ENCODE results near the gene ACP6.
"Not testable (repeated sequence)": the region's sequence is repeated elsewhere in the genome, so short reads cannot be mapped to it uniquely, and the experiment has no call there.

Gene ACP6
- total RNA-seq, result 12.8 to 18.3 (median 13.2) reads per million in 4 experiments

DNA sequence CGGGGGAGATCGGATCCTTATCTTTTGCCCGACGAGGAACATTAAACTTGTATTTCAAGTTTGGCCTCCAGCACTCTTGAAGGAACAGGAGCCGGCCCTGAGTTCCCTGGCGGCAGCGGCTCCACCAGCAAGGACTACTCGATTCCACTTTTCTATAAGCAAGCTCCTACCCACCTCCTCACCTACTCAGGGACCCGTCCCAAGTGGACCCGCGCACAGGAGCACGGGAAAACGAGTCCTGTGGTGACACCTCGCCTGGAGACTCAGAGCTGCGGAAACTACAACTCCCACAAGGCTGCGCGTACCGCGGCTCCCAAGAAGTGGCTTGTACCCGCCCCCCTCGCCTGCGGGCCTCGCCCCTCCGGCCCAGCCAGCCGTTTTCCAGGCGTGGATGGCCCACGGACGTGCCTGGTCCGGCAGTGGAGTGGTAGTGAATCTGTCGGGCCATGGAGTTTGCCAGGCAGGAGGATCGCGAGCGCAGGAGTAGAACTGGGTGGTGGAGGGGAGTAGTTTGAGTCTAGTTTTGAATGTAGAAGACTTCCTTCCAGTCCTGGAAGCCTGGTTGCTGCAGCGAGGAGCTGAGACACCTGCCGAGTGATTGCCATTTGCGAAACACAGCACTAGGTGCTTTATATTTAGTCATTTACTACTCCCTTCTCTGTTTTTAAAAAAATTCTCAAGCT is at the start of gene ACP6:
Gene ACP6, minus strand, starts transcription at position 206 of the 683 bp plus-strand sequence. CDS start 476 bp downstream, outside the sequence.
- peak; percentile 77 for DNase-seq

DNA sequence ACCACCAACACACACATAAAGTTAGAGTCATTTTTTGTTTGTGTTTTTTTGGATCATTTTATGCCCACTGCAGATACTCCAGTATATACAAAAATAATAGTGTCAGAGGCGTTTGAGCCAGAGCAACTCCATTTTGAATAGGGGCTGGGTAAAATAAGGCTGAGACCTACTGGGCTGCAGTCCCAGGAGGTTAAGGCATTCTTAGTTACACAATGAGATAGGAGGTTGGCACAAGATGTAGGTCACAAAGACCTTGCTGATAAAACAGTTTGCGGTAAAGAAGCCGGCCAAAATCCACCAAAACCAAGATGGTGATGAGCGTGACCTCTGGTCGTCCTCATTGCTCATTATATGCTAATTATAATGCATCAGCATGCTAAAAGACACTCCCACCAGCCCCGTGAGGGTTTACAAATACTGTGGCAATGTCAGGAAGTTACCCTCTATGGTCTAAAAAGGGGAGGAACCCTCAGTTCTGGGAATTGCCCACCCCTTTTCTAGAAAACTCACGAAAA is 49.4 kb upstream of the ACP6 start:
- no peak for DNase-seq

DNA sequence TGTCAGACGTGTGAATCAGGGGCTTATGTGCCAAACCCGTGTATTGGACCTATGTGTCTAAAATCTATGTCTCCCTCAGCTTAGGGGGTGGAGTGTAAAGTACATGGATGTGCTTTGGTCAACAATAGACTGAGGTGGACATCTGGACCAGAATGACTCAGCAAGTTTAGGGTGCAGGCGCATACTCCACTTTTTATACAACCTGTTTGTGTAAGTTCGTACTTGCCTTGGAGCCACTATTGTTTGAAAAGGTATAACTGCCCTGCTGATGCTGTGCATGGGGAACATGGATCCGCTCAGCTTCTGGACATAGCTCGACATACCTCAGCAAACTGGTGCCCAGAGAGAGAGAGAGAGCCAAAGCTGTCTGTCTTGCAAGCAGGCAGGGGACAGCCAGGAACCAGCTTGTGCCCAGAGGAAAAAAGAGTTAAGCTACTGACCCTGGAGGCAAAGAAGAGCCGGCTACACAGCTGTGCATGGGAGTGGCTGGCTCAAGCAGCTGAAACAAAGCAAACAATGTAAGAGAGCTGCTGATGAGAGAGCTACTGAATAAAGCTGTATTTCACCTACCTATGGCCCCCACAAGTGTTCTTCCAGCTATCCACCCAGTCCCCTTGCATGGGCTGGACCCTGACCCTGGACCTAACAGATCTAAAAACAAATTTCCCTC is 48.8 kb upstream of the ACP6 start:
- DNase-seq, result no peak

DNA sequence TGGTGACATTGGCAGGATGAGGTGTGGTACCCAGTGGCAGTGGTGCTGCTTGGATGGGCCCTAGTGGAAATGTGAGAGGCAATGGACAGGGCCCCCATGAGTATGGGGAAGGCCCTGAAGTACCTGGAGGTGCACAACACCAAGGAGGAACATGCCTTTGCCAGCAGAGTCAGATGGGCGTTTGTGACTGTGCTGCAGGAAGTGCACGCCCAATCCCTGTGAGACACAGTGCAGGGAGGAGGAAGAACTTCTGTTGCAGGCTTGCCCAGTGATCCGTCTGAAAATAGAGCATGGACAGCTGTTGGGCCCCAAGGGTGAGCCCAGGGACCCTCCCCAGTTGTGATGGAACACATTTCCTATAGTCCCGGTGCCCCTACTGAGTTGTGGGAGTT is 47.4 kb upstream of the ACP6 start:
- no peak for DNase-seq

DNA sequence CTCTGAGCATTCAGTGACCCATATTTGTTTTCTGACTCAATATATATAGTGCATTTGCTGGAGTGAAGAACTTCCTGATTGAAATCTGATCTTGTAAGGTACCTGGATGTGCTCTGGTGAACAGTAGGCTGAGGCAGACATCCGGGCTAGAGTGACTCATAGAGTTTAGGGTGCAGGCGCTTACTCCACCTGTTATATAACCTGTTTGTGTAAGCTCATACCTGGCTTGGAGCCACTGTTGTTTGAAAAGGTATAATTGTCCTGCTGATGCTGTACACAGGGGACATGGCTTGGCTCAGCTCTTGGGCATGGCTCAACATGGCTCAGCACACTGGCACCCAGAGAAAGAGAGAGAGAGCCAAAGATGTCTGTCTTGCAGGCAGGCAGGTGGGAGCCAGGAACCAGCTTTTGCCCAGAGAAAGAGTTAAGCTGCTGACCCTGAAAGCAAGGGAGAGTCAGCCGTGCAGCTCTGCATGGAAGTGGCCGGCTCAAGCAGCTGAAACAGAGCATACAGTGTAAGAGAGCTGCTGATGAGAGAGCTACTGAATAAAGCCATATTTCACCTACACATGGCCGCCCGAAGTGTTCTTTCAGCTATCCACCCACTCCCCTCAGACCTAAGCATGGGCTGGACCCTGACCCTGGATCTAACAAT is 46.9 kb upstream of the ACP6 start:
- no peak for DNase-seq

DNA sequence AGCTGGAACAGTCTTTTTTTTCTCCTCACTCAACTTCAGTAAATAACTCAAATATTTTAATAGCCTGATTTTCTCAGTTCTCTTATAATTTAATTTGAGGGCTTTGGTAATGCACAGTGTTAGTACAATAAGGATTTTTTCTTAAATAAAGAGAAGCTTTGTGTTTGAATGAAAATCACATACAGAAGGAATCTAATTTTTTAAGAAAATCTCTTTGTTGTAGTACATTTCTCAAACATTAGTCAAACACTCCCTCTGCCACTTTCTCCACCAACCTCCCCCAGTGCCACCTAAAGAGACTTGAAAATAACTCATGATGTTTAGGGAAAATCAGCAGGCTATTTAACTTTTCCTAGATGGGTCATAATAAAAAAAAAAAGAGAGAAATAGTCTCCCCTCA is 42.3 kb upstream of the ACP6 start:
- DNase-seq, result no peak

DNA sequence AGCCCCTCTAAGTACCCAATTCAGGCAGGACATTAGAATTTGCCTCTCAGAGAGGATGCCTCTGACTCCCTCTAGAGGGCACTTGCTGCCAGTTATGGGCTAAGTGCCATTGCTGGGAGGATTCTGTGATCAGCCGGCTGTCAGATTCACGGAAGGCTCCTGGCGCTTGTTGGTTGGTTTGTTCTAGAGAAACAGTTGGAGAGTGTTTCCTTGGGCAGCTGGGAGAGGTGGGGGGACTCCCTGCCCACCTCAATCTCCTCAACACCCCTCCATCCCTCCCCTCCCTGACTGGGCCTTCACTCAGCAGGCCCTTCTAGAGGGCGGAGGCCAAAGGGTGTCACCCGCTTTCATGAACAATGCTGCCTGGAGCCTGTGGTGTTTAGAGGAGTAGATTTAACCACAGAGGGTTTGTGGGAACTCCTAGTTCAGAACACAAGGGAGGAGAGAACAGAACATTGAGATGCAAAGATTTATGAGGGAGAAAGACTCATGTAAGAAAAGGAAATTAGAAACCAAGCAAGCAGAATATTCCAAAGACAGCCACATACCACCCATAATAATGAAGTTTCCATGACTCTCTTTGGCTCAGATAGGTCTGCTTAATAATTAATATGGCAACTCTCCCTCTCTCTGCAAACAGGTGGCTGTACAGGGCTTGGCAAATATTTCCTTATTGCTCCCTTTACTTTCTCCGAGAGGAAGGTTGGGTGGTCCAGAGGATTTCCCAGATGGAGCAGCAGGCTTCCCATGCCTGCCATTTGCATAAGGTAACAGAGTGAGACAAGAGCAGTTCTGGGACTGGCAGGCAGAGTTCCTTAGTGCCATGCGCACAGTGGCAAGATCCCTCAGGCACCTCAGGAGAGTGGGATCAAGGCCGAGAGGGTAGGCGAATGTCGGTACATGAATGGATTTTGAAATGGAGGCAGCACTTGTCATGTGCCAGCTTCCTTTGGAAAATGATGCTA is 30.0 kb upstream of the ACP6 start:
- peak; percentile 17 for DNase-seq

DNA sequence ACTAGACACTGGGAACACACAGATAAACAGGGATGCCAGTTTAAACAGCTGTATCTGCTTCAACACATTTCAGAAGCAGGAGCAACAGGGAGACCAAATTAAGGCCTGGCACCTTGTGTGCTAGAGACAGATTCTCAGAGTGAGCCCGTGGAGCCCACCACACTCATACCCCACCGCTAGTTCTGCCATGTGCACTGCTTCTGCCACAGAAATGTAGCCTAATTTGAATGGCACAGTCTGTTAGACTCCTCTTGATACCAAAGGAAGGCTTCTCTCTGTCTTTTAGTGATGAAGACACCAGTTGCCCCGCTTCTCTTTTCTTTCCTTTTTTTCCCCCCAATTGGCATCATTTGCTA is 29.3 kb upstream of the ACP6 start:
- DNase-seq, result no peak

DNA sequence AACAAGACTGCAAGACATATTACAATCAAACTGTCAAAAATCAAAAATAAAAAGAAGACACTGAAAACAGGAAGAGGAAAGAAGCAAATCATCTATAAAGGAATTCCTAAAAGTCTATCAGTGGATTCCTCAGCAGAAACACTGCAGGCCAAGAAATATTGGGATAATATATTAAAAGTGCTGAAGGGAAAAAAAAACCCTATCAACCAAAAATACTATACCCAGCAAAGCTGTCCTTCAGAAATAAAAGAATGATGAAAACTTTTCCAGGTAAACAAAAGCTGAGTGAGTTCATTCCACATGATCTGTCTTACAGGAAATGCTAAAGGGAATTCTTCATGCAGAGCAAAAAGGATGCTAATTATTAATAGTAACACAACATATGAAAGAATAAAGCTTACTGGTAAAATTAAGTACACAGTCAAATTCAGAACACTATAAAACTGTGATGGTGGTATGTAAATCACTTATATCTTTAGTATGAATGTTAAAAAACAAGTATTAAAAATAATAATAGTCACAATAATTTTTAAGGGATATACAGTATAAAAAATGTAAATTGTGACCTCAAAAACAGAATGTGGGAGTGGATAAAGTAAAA is 12.9 kb upstream of the ACP6 start:
- DNase-seq, result no peak

DNA sequence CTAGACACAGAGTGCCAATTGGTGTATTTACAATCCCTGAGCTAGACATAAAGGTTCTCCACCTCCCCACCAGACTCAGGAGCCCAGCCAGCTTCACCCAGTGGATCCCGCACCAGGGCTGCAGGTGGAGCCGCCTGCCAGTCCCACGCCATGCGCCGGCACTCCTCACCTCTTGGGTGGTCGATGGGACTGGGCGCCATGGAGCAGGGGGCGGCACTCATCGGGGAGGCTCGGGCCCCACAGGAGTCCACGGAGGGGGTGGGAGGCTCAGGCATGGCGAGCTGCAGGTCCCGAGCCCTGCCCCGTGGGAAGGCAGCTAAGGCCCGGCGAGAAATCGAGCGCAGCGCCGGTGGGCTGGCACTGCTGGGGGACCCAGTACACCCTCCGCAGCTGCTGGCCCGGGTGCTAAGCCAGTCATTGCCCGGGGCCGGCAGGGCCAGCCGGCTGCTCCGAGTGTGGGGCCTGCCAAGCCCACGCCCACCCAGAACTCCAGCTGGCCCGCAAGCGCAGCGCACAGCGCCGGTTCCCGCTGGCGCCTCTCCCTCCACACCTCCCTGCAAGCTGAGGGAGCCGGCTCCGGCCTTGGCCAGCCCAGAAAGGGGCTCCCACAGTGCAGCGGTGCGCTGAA is 10.4 kb upstream of the ACP6 start:
- DNase-seq, result not testable (repeated sequence)

DNA sequence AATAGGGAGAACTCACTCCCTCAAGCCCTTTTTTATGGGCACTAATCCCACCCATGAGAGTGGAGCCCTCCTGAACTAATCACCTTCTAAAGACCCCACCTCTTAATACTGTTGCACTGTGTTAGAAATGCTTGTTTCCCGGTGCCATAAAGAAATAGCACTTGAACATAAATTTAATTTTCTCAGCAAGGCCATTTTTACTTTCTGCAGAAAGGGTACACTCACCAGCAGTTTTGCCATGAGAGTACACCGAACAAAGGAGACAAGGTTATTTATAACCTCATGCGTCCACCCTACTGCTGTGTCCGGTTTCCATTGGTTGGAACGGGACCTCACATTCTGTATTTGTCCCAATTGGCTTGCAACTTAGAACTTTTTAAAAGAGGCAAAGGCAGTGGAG is 7.4 kb upstream of the ACP6 start:
- DNase-seq, result not testable (repeated sequence)

DNA sequence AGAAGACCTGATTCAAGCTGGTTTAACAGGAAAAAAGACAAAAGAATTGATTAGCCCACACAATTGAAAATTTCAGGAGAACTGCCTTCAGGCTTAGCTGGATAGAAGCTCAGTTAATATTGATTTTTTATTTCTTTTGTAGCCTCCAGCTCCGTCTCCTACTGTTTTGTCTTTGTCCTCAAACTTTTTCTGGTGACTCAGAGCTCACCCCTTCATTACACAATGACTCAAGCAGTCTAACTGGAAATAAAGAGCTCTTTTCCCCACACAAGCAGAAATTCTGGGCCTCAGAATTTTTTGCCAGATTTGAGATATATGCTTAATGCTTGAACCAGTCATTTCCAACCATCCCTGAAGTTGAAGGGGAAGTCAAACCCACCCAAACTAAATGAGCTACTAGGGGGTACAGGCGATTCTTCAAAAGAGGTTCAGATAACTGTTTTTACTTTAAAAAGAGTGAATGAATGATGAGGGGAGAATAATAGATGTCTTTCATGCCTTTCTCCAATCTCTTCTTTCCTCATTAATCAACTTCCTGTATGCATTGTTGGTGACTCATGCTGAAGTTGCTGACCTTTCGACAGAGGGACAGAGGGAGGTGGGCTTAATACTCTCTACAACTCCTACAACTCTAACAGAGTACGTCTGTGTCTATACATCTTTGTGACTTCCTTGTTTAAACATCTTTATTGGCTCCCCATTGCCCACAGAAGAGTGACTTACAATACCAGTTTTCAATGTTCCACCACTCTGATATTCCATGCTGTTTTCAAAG is 6.2 kb upstream of the ACP6 start:
- DNase-seq, result no peak

DNA sequence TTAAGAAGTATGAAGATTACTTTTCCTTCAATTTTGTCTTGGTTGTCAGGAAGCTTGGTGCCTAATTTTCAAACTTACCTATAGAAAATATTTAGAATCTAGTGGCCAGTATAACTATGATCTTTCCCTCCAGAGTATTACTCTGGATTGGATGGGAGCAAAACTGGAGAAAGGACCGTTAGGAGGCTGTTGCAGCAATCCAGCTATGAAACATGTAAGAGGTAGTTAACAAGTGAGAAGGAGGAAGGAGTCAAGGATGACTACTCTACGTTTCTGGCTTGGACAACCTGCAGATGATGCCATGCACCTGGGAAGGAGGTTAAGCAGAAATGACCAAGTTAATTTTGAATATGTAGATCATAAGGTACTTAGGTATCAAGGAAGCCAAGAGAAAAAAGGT is 3.5 kb upstream of the ACP6 start:
- no peak for DNase-seq

DNA sequence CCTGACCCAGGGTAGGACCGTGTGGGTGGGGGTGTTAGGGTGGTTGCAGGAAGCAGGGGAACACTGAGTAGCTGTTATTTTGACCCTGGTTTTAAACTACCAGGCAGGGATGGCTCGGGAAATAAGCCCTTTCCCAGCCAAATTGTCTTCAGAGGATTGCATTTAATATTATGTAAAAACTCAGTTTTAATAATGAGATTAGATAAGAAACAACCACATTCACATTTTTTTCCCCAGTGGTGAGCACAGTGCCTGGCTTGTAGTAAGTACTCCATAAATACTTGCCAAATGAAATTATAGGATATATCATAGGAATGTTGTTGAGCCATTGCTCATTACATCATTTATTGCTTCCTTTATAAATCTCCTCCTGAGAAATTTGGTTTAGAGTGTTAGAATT is 3.1 kb upstream of the ACP6 start:
- no peak for DNase-seq

DNA sequence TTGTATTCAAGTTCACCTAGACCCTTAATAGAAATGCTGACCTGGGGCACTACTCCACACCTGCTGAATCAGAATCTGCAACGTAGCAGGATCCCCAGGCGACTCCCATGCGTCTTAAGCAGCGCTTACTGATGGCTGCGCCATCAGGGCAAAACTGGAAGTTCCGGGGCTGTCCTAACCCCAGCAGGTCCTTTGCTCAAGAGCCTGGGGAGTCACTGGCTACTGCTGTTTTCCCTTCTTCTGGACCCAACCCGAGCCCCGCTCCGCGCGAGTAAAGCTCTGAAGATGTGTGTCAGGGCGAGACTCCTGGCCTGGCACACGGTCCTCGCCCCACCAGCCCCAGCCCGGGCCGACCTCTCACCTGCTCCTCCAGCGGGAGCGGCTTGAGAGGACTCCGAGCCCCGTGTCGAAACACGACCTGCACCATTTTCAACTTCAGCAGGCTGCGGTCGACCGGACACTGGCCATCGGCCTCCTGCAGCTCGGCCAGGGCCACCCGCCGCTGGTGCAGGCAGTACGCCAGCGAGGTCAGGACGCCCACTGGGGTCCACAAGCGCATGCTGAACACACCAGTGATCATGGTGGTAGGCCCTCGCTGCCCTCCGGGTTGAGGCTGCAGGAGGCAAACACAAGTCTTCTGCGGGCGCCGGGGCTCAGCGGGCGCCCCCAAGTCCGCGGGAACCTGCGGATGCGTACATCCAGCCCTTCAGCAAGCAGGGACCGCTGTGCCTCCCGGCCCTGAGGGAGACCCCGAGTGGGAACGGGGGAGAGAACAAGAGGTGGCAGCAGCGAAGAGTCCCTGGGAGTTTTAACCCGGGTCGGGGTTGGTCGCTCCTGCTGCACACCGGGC is 630 bp downstream of the ACP6 start:
- DNase-seq, result no peak

DNA sequence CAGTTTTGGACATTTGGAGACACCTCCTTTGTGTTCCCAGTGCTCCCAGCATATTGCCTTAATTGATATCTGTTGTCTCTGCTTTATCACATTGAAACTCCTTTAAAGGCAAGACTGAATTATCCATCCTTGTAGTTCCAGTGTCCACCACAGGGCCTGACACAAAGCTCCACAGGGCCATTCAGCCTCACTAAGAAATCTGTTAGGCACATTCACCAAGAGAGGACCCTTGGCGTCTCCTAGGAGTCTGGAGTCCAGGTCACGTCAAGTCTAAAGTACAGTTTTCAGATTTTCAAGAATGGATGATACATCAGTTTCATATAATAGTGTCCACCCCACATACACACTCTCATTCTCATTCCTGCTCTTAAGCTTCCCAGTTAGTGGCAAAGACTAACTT is 4.8 kb downstream of the ACP6 start:
- DNase-seq, result no peak

DNA sequence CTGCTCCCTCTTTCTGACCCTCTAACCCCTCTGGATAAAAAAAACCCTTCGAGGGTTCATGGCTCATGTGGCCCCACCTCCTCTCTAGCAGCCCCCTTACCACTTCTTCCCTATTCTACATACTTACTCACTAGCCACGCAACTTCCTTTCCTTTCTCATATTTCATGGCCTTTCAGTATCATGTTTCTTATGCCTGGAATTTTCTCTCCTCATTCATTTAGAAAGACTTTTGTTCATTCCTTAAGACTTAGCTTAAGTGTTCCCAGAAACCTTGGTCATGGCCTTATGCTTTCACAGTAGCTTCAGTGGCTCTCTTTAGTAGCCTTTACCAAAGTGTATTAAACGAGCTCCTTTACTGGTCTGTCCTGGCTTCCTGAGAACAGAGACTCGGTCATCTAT is 6.1 kb downstream of the ACP6 start:
- no peak for DNase-seq

DNA sequence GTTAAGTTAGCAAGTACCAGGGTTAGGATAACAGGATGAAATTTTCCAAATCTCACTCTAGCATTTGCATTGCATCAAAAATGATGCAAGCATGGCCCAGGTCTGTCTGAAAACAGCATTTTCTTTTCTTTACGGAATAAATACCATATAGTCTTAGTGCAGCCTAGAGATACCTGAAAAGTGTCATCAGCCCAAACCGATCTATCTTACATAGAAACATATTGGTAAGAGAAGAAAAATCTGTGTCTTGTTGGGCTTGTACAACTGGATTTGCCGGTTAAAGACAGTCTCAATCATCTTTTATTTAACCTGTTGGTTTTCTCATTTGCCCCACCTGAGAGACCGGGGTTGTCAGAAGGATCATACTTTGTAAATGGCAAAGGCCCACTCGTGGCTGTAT is 15.8 kb downstream of the ACP6 start:
- no peak for DNase-seq

DNA sequence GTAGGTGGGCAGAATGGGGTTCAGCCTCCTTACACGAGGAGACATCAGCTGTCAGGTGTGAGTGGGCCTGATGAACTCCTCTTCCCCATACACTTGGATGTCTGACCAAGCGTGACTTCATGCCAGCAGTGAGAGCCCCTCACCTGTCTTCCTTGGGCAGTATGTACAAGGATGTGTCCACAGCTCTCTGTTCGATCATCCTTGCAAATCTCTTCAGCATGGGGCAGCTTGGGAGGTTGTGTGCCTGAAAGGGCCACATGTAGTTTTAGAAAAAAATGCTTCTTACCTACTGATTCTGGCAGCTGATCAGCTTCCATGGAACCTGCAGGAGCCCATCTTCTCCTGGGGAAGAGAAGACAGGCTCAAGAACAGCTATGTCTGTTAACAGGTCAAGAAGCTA is 18.0 kb downstream of the ACP6 start:
- DNase-seq, result no peak

DNA sequence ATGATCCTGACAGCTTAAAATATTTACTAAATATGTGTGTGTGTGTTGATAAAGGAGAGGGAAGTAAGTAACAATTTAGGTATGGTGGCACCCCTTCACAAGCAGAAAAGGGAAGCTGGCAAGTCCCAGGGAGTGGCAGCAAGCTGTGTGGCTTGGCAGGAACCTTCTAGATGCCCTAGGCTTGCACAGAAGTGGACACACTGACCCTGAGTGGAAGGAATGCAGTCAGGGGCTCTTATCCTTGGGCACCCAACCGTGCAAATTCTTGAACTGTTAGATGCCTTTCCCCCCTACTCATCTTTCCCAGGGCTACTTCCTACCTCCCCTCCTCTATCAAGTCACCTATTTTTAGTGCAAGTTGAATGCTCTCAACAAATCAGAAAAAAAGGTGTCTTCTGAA is 18.9 kb downstream of the ACP6 start:
- no peak for DNase-seq

Data from effector CD8-positive, alpha-beta T cell (primary cell).